OCI-LY1 (cell line): Measurements from ENCODE around the gene BROX.

Experiments used
- H2AFZ ChIP-seq: fragments of 200-600 bp; sonication (generic), shearing (Covaris generic); 2 replicates; pipeline ENCODE4 v1.6.0; 2014; ENCODE audit warnings: antibody characterized with exemption, mild to moderate bottlenecking, low read length
- H3F3A ChIP-seq: fragments of 200-600 bp; sonication (generic), shearing (Covaris generic); 2 replicates; pipeline ENCODE4 v1.6.0; 2014; ENCODE audit warnings: mild to moderate bottlenecking, antibody characterized with exemption, low read length, moderate library complexity; ENCODE audit not compliant: insufficient read depth
- H3K27ac ChIP-seq: fragments of 200-600 bp; sonication (generic); 2 replicates; pipeline ENCODE4 v1.5.1; 2014; ENCODE audit warnings: low read length, mixed run types, mild to moderate bottlenecking, low read depth; ENCODE audit not compliant: poor library complexity, severe bottlenecking
- H3K27me3 ChIP-seq: fragments of 200-600 bp; sonication (generic); 2 replicates; pipeline ENCODE4 v1.6.0; 2014; ENCODE audit warnings: antibody characterized with exemption, mild to moderate bottlenecking, low read length, moderate library complexity; ENCODE audit not compliant: insufficient read depth
- H3K36me3 ChIP-seq: fragments of 200-600 bp; sonication (generic); 2 replicates; pipeline ENCODE4 v1.6.1; 2014; ENCODE audit warnings: mild to moderate bottlenecking, antibody characterized with exemption, low read length, moderate library complexity, mixed read lengths; ENCODE audit not compliant: insufficient read depth
- H3K4me1 ChIP-seq: fragments of 200-600 bp; sonication (generic); 2 replicates; pipeline ENCODE4 v1.5.1; 2014; ENCODE audit warnings: mild to moderate bottlenecking, low read length, moderate library complexity; ENCODE audit not compliant: insufficient read depth, severe bottlenecking
- H3K4me2 ChIP-seq: fragments of 200-600 bp; sonication (generic), shearing (Covaris generic); 2 replicates; pipeline ENCODE4 v1.6.1; 2014; ENCODE audit warnings: low read length
- H3K4me3 ChIP-seq: fragments of 200-600 bp; sonication (generic); 2 replicates; pipeline ENCODE4 v1.5.1; 2014; ENCODE audit warnings: low read length, low read depth, mild to moderate bottlenecking, mixed read lengths; ENCODE audit not compliant: poor library complexity, severe bottlenecking
- H3K79me2 ChIP-seq: fragments of 200-600 bp; shearing (Covaris generic); 2 replicates; pipeline ENCODE4 v1.6.1; 2016; ENCODE audit warnings: mixed run types, low read length, mixed read lengths; ENCODE audit not compliant: insufficient read depth
- H3K9ac ChIP-seq: fragments of 200-600 bp; sonication (generic), shearing (Covaris generic); 2 replicates; pipeline ENCODE4 v1.6.1; 2014; ENCODE audit warnings: mild to moderate bottlenecking, low read length, mixed read lengths
- H3K9me2 ChIP-seq: fragments of 200-600 bp; sonication (generic), shearing (Covaris generic); 2 replicates; pipeline ENCODE4 v1.6.1; 2014; ENCODE audit warnings: low read depth, mild to moderate bottlenecking, low read length, mixed read lengths
- H3K9me3 ChIP-seq: fragments of 200-600 bp; shearing (Covaris generic); 2 replicates; pipeline ENCODE4 v1.6.1; 2014; ENCODE audit warnings: low read length, mixed read lengths
- H4K20me1 ChIP-seq: fragments of 200-600 bp; sonication (generic), shearing (Covaris generic); 2 replicates; pipeline ENCODE4 v1.6.0; 2016; ENCODE audit warnings: mild to moderate bottlenecking, low read length; ENCODE audit not compliant: insufficient read depth
- CTCF ChIP-seq: fragments of 200-600 bp; sonication (generic), shearing (Covaris generic); IDR thresholded peaks from 2 replicates; pipeline ENCODE4 v1.5.1; 2017; ENCODE audit warnings: mild to moderate bottlenecking, antibody characterized with exemption, low read length, moderate library complexity, mixed read lengths
- EZH2 ChIP-seq: fragments of 200-600 bp; sonication (generic), shearing (Covaris generic); IDR thresholded peaks from 2 replicates; pipeline ENCODE4 v1.8.0; 2017; ENCODE audit warnings: borderline replicate concordance, mixed run types, mild to moderate bottlenecking, antibody characterized with exemption, low read length, moderate library complexity, mixed read lengths

Gene BROX

DNA sequence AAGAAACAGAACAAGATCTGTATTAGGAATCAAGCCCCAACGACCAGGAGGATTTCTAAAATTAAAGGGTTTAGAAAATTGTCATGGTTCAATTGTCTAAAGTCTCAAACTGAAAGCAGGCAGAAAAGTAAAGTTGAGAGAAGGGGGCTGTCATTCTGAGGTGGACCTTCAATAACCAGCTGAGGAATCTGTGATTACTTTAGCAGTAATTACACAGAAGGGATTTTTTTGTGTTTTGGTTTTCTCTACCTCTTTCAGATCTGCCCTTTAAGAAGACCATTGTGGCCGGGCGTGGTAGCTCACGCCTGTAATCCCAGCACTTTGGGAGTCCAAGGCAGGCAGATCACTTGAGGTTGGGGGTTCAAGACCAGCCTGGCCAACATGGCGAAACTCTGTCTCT lies 17.4 kb upstream of the BROX start:
- no peaks in the 10 kb centered on the region for H3K4me1 ChIP-seq
- H4K20me1 ChIP-seq: no peaks in the 10 kb centered on the region
- no peaks in the 10 kb centered on the region for H3K9me2 ChIP-seq
- no peak overlapping the region for H3K4me2 ChIP-seq
- H3K36me3 ChIP-seq: peaks cover 10% of the 10 kb centered on the region
- H3K27me3 ChIP-seq: no peaks in the 10 kb centered on the region
- TF ChIP-seq EZH2: no peak
- no peak for TF ChIP-seq CTCF
- H3K9ac ChIP-seq: no peak overlapping the region
- no peak overlapping the region for H3K4me3 ChIP-seq
- H3F3A ChIP-seq: no peaks in the 10 kb centered on the region
- H3K9me3 ChIP-seq: no peaks in the 10 kb centered on the region
- H3K27ac ChIP-seq: no peak overlapping the region
- no peak overlapping the region for H2AFZ ChIP-seq
- H3K79me2 ChIP-seq: no peaks in the 10 kb centered on the region

- no peaks in the 10 kb centered on the region for H4K20me1 ChIP-seq
- no peaks in the 10 kb centered on the region for H3K27me3 ChIP-seq
- H3F3A ChIP-seq: no peaks in the 10 kb centered on the region
- no peak overlapping the region for H3K9ac ChIP-seq
- no peaks in the 10 kb centered on the region for H3K9me3 ChIP-seq
- H3K4me2 ChIP-seq: no peak overlapping the region
- H3K79me2 ChIP-seq: no peaks in the 10 kb centered on the region
- no peak overlapping the region for H2AFZ ChIP-seq
- no peaks in the 10 kb centered on the region for H3K4me1 ChIP-seq
- H3K36me3 ChIP-seq: peaks cover 17% of the 10 kb centered on the region
- H3K27ac ChIP-seq: no peak overlapping the region
- no peaks in the 10 kb centered on the region for H3K9me2 ChIP-seq
- TF ChIP-seq CTCF: no peak
- no peak for TF ChIP-seq EZH2
- H3K4me3 ChIP-seq: no peak overlapping the region
These were observed 15.6 kb upstream of the BROX start for GRCh38 chr1:222696741-222697140.

GRCh38 chr1:222697203-222697602 lies 15.2 kb upstream of the BROX start:
- Histone ChIP-seq H3K9me3 (no peaks in the 10 kb centered on the region), H3K27me3 (no peaks in the 10 kb centered on the region), H3K27ac (no peak overlapping the region), H3F3A (no peaks in the 10 kb centered on the region), H3K79me2 (no peaks in the 10 kb centered on the region), H3K4me3 (no peak overlapping the region), H3K36me3 (peaks cover 19% of the 10 kb centered on the region), H3K9ac (no peak overlapping the region), H3K4me2 (no peak overlapping the region), H3K9me2 (no peaks in the 10 kb centered on the region), H3K4me1 (no peaks in the 10 kb centered on the region), H4K20me1 (no peaks in the 10 kb centered on the region), H2AFZ (no peak overlapping the region)
- TF ChIP-seq EZH2 (no peak), CTCF (no peak)
